GM19099 (cell line): ENCODE measurements around the gene CDKN3.

Source experiments
- POLR2A ChIP-seq: IDR thresholded peaks from 3 replicates; pipeline ENCODE4 v1.6.1; 2011; ENCODE audit warnings: low read depth; ENCODE audit not compliant: insufficient read length; ENCODE audit errors: extremely low read depth

Gene CDKN3

GRCh38 chr14:54394596-54394995, 2.2 kb upstream of the CDKN3 start:
- TF ChIP-seq POLR2A = no peak

GRCh38 chr14:54395284-54395683, 1.5 kb upstream of the CDKN3 start:
- TF ChIP-seq POLR2A = no peak

GRCh38 chr14:54395716-54396115, 1.1 kb upstream of the CDKN3 start:
- no peak for TF ChIP-seq POLR2A

- no peak for TF ChIP-seq POLR2A
Measured at GRCh38 chr14:54396183-54396492, 669 bp upstream of the CDKN3 start.

GRCh38 chr14:54399560-54399959, 2.8 kb downstream of the CDKN3 start:
- TF ChIP-seq POLR2A = no peak

- TF ChIP-seq POLR2A = no peak
Measured at GRCh38 chr14:54410215-54410614, 13.4 kb downstream of the CDKN3 start.

GRCh38 chr14:54411371-54411770, 14.6 kb downstream of the CDKN3 start:
- no peak for TF ChIP-seq POLR2A

- TF ChIP-seq POLR2A = no peak
Measured at GRCh38 chr14:54420478-54421142, 23.8 kb downstream of the CDKN3 start.

- no peak for TF ChIP-seq POLR2A
Measured at GRCh38 chr14:54423991-54424390, 27.2 kb downstream of the CDKN3 start.

GRCh38 chr14:54424479-54424901, 27.7 kb downstream of the CDKN3 start:
- TF ChIP-seq POLR2A = no peak

- TF ChIP-seq POLR2A = no peak
Measured at GRCh38 chr14:54425068-54425467, 28.3 kb downstream of the CDKN3 start.

- no peak for TF ChIP-seq POLR2A
Measured at GRCh38 chr14:54425537-54426274, 28.9 kb downstream of the CDKN3 start.

- TF ChIP-seq POLR2A = no peak
Measured at GRCh38 chr14:54427871-54428270, 31.1 kb downstream of the CDKN3 start.

- TF ChIP-seq POLR2A = no peak
Measured at GRCh38 chr14:54428527-54428926, 31.7 kb downstream of the CDKN3 start.

GRCh38 chr14:54435500-54435981, 38.7 kb downstream of the CDKN3 start:
- no peak for TF ChIP-seq POLR2A

- TF ChIP-seq POLR2A = no peak
Measured at GRCh38 chr14:54438703-54439102, 41.9 kb downstream of the CDKN3 start.

GRCh38 chr14:54440037-54440436, 43.2 kb downstream of the CDKN3 start:
- TF ChIP-seq POLR2A = no peak

GRCh38 chr14:54440476-54440872, 43.7 kb downstream of the CDKN3 start:
- TF ChIP-seq POLR2A = no peak
